Esophagus squamous epithelium (tissue), 5 donors: ENCODE measurements around the gene UTP25. TPM values are rescaled to one million over a fixed set of nuclear protein-coding genes. Genes with fewer than 3 reads are reported as not detected.

Source experiments
- DNase-seq: peaks from one replicate; lab custom pipeline; 2025; lab: John Stamatoyannopoulos, UW
- H3K27ac ChIP-seq, 4 donors: fragments of 200-600 bp; sonication (generic); one replicate each; pipeline ENCODE4 v1.5.1; 2016 to 2019; ENCODE audit warnings: mild to moderate bottlenecking in 1 of 4
- H3K27me3 ChIP-seq, 4 donors: fragments of 200-600 bp; sonication (generic); 1 replicate in 3 of 4; 2 replicates in 1 of 4; pipeline versions ENCODE4 v1.5.1 to v1.6.0; 2017 to 2021; ENCODE audit warnings: antibody characterized with exemption in 1 of 4
- H3K36me3 ChIP-seq, 3 donors: fragments of 200-600 bp; sonication (generic); one replicate each; pipeline ENCODE4 v1.5.1; 2016 to 2019
- H3K4me1 ChIP-seq, 3 donors: fragments of 200-600 bp; sonication (generic); one replicate each; pipeline ENCODE4 v1.5.1; 2017 to 2019
- H3K4me3 ChIP-seq, 4 donors: fragments of 200-600 bp; sonication (generic); 1 replicate in 3 of 4; 2 replicates in 1 of 4; pipeline ENCODE4 v1.5.1; 2016 to 2019; ENCODE audit warnings: mild to moderate bottlenecking in 2 of 4, moderate library complexity in 1 of 4
- H3K9me3 ChIP-seq, 3 donors: fragments of 200-600 bp; sonication (generic); one replicate each; pipeline ENCODE4 v1.5.1; 2016 to 2019
- POLR2A ChIP-seq, 4 donors: fragments of 450-650 bp; IDR thresholded peaks; one replicate each; pipeline ENCODE4 v1.6.1; 2017; ENCODE audit warnings: antibody characterized with exemption in 4 of 4, mild to moderate bottlenecking in 4 of 4, moderate library complexity in 3 of 4
- WGBS, 2 donors: methylation state at CpG; one replicate each; pipeline ENCODE4 v1.1.5; 2018; 5-methylcytosine and 5-hydroxymethylcytosine counted together
- intact Hi-C: fragments of 100-400 bp; cut with DNase I; formaldehyde crosslinking; loops from one replicate; pipeline ENCODE4 v1.15.0; 2022
- total RNA-seq, 4 donors: library from RNA; depleted of rRNA; stranded (reverse); fragments of >200 nt; gene quantifications; one replicate each; pipeline ENCODE4 v1.1.0, GENCODE V29; 2016
- TF ChIP-seq, protein P1 (sequence below), 6 experiments: fragments of 450-650 bp in 4 of 6; fragments of 200-600 bp in 2 of 6; sonication (generic) in 2 of 6; IDR thresholded peaks; one replicate each; pipeline ENCODE4 v1.5.1; 2016 to 2019; ENCODE audit warnings: antibody characterized with exemption in 6 of 6, mild to moderate bottlenecking in 4 of 6, moderate library complexity in 4 of 6
- donor health status: DM: yes; HTN: yes; CAD: no.

Gene UTP25
- total RNA-seq, 4 donors from 2014 or later, result 3.9 to 13.5 (median 7.8) TPM

DNA sequence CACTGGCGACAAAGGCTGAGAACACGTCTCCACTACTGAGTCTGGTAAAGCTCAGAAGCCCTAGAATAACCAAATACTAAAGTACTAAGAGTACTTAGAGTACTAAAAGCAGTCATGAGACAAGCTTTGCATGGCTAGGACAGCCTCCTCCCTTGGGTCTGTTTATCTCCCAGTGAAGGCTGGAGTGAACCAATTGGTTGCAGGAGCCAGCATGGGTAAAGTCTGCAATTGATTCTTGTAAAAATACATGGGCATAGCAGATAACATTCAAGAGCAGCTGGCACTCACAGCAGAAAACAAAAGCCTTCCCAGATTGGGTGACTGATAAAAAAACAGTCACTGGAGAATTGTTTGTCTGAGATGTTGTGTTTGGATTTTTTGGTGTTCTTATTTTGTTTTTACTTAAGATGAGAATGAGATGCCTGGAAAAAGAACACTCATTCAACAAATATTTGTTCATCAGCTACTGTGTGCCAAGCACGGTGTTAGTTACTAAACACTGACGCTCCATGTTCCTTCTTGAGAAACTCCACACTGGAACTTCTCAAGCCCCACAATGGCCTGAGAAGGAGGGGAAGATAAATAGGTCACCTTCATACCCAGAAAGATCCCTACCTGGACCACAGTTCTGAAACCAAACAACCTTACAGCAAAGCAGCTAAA, 25.5 kb upstream of the UTP25 start:
- Histone ChIP-seq H3K36me3 (peaks cover 0 to 41% (median 6%) of the 10 kb centered on the region in 3 donors), H3K27me3 (peaks cover 0 to 12% (median 0%) of the 10 kb centered on the region in 4 donors), H3K4me1 (peaks cover 2 to 89% (median 11%) of the 10 kb centered on the region in 3 donors), H3K27ac (peak overlapping the region in 3 of 4 donors; percentile 18 to 98 (median 37)), H3K9me3 (no peaks in the 10 kb centered on the region), H3K4me3 (peak overlapping the region in 2 of 4 donors; percentile 72 to 79)
- no peak for TF ChIP-seq POLR2A (IDR thresholded peaks at IDR 0.05)
- TF ChIP-seq, protein P1, sequence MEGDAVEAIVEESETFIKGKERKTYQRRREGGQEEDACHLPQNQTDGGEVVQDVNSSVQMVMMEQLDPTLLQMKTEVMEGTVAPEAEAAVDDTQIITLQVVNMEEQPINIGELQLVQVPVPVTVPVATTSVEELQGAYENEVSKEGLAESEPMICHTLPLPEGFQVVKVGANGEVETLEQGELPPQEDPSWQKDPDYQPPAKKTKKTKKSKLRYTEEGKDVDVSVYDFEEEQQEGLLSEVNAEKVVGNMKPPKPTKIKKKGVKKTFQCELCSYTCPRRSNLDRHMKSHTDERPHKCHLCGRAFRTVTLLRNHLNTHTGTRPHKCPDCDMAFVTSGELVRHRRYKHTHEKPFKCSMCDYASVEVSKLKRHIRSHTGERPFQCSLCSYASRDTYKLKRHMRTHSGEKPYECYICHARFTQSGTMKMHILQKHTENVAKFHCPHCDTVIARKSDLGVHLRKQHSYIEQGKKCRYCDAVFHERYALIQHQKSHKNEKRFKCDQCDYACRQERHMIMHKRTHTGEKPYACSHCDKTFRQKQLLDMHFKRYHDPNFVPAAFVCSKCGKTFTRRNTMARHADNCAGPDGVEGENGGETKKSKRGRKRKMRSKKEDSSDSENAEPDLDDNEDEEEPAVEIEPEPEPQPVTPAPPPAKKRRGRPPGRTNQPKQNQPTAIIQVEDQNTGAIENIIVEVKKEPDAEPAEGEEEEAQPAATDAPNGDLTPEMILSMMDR (IDR thresholded peaks at IDR 0.05), result no peak
- WGBS, 2 donors, result 60 to 68% methylated on average over 4 of the region's 4 CpGs
- DNase-seq, result no peak
- intact Hi-C loops, result no loop called here

- H3K27me3 ChIP-seq, result peaks cover 0 to 12% (median 0%) of the 10 kb centered on the region in 4 donors
- DNase-seq, result no peak
- peaks cover 6 to 90% (median 7%) of the 10 kb centered on the region in 3 donors for H3K4me1 ChIP-seq
- no peak for TF ChIP-seq POLR2A (IDR thresholded peaks at IDR 0.05)
- TF ChIP-seq, protein P1 (IDR thresholded peaks at IDR 0.05), result no peak
- peak overlapping the region in 3 of 4 donors; percentile 72 to 79 (median 77) for H3K4me3 ChIP-seq
- H3K27ac ChIP-seq, result peak overlapping the region in 3 of 4 donors; percentile 18 to 98 (median 37)
- WGBS, 2 donors, result 61 to 73% methylated on average over 3 to 4 of the region's 4 CpGs
- peaks cover 0 to 36% (median 6%) of the 10 kb centered on the region in 3 donors for H3K36me3 ChIP-seq
- H3K9me3 ChIP-seq, result no peaks in the 10 kb centered on the region
- intact Hi-C loops, result no loop called here
Observed at GRCh38 chr1:209802780-209803152, 25.0 kb upstream of the UTP25 start.

GRCh38 chr1:209803568-209803967, 24.2 kb upstream of the UTP25 start:
- Histone ChIP-seq H3K4me3 (peak overlapping the region; percentile 1 to 79 (median 74)), H3K27me3 (peaks cover 0 to 12% (median 0%) of the 10 kb centered on the region in 4 donors), H3K27ac (peak overlapping the region in 3 of 4 donors; percentile 5 to 98 (median 18)), H3K36me3 (peaks cover 0 to 29% (median 6%) of the 10 kb centered on the region in 3 donors), H3K4me1 (peaks cover 6 to 90% (median 11%) of the 10 kb centered on the region in 3 donors), H3K9me3 (no peaks in the 10 kb centered on the region)
- TF ChIP-seq, protein P1 (IDR thresholded peaks at IDR 0.05), result no peak
- TF ChIP-seq POLR2A (IDR thresholded peaks at IDR 0.05), result no peak
- intact Hi-C loops, result no loop called here
- WGBS, 2 donors, result 38 to 40% methylated on average over 1 of the region's 1 CpG
- no peak for DNase-seq

DNA sequence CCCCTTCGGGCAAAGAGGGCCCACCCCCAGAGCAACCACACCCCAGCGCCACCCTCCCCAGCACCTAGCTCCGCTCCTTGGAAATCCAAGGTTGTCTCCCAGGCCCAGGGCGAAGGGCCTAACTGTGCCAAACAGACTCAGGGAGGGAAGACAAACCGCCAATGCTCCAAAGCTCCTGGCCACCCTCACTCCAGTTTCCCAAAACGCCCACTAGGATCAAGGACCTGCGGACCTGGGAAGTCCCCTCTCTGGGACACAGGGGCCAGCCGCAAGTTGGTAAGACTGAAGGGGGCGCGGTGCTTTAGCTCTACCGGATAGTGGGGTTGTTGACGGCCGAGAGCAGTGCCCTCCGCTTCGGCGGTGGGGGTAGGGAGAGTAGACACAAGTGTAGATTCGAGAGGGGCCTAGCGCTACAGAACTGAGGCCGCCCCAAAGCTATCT, 22.4 kb upstream of the UTP25 start:
- H3K27ac ChIP-seq, result peak overlapping the region; percentile 87 to 98 (median 97)
- H3K27me3 ChIP-seq, result peaks cover 0 to 12% (median 0%) of the 10 kb centered on the region in 4 donors
- DNase-seq, result no peak
- H3K9me3 ChIP-seq, result no peaks in the 10 kb centered on the region
- H3K36me3 ChIP-seq, result peaks cover 0 to 16% (median 0%) of the 10 kb centered on the region in 3 donors
- H3K4me1 ChIP-seq, result peaks cover 6 to 89% (median 15%) of the 10 kb centered on the region in 3 donors
- intact Hi-C loops, result no loop called here
- WGBS, 2 donors, result 23 to 35% methylated on average over 10 to 15 of the region's 19 CpGs
- H3K4me3 ChIP-seq, result peak overlapping the region; percentile 60 to 79 (median 74)
- TF ChIP-seq, protein P1 (IDR thresholded peaks at IDR 0.05), result no peak
- no peak for TF ChIP-seq POLR2A (IDR thresholded peaks at IDR 0.05)
